ENCODE results near the gene KRTAP5-5. TPM values are rescaled to one million over a fixed set of nuclear protein-coding genes. Genes with fewer than 3 reads are reported as not detected.

The KRTAP5-5 gene
- polyA plus RNA-seq, 1 donor (not counting 4 experiments of a cell fraction or from before 2014, with no cell fraction given), result not detected

DNA sequence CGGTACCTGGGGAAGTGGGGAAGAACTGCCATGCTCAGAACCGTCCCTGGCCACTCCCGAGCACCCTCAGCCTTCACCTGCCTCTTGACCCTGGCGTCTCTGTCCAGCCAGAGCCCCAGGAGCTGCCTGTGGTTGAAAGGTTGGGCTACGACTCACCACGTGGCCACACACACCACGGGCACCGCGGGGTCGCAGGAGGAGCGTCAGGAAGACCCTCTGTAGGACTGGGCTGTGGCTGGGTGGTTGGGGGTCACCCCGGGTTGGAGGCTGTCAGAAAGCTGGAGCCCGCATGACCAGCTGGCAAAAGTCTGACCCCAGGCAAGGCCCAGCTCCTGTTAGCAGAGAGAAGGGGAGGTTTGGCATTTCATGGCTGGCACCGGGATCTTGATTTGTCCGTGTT, 11.5 kb downstream of the KRTAP5-5 start:
- peaks cover 4% of the 10 kb centered on the region for H4K20me1 ChIP-seq (ENCODE audit: control insufficient read depth, extremely low read depth, insufficient read depth, low read length)
- no peak for FAIRE-seq

DNA sequence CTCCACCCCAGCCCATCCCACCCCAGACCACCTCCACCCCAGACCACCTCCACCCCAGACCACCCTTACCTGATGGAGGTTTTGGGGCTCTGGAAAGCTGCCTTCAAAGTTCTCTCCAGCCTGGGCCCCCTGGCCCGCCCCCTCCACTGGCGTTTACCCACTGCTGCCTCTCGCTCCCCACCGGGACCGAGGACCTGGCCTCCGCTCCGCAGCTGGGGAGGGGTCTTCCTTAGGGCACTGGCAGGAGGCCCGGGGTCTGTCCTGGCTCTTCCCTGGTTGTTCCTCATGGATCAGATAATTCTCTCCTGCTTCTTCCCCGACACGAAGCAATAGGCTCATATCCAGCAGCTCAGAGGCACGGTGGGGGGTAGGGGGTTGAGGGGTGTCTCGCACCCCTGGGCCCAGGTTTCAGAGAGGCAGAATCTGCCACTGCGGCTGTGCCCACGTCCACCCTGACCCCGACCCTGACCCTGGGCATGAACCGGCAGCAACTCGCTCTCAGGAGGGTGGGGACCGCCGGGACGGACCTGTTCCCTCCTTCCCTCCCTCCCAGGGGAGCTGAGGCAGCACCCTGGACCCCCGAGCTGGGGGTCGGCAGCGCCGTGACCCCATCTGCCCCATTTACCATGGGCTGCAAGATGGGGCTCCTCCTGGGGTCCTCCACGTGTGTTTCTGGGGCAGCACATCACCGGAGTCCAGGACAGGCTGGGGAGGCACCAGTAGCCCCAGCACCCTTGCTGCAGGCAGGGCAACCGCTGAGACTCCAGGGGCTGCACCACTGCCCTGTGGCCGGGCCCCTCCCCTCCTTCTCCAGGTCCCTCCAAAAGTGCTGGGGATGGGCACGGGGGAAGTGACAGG, 12.9 kb downstream of the KRTAP5-5 start:
- Histone ChIP-seq H3K4me1 (ENCODE audit: control insufficient read depth, extremely low read depth, insufficient read depth, low read length) (no peaks in the 10 kb centered on the region), H4K20me1 (ENCODE audit: control insufficient read depth, extremely low read depth, insufficient read depth, low read length) (peaks cover 4% of the 10 kb centered on the region), H3K27me3 (ENCODE audit: control insufficient read depth, extremely low read depth, insufficient read depth, low read length) (peaks cover 28% of the 10 kb centered on the region), H3K9me1 (ENCODE audit: control insufficient read depth, extremely low read depth, insufficient read depth, low read length) (no peaks in the 10 kb centered on the region), H3K9ac (ENCODE audit: control insufficient read depth, extremely low read depth, insufficient read depth, low read length) (no peak overlapping the region), H3K4me3 (ENCODE audit: control insufficient read depth in 2 of 3, extremely low read depth in 1 of 3, insufficient read depth in 2 of 3, low read depth in 1 of 3, low read length in 3 of 3) (no peak overlapping the region), H3K9me3 (ENCODE audit: control insufficient read depth, low read depth, low read length) (no peaks in the 10 kb centered on the region), H3K36me3 (ENCODE audit: control insufficient read depth in 2 of 2, extremely low read depth in 1 of 2, insufficient read depth in 2 of 2, low read length in 2 of 2) (no peaks in the 10 kb centered on the region), H3K79me2 (ENCODE audit: control insufficient read depth, insufficient read depth, low read length) (no peaks in the 10 kb centered on the region), H3K4me2 (ENCODE audit: control insufficient read depth, extremely low read depth, insufficient read depth, low read depth, low read length) (no peak overlapping the region), H2AFZ (ENCODE audit: control insufficient read depth, low read length) (no peak overlapping the region), H3K27ac (ENCODE audit: control insufficient read depth, insufficient read depth, low read length) (no peak overlapping the region)
- FAIRE-seq (no peak), DNase-seq (ENCODE audit: low read depth, low spot score) (no peak)
- TF ChIP-seq EZH2 (IDR thresholded peaks at IDR 0.05; ENCODE audit: low read length), result no peak
- TF ChIP-seq, protein P1, sequence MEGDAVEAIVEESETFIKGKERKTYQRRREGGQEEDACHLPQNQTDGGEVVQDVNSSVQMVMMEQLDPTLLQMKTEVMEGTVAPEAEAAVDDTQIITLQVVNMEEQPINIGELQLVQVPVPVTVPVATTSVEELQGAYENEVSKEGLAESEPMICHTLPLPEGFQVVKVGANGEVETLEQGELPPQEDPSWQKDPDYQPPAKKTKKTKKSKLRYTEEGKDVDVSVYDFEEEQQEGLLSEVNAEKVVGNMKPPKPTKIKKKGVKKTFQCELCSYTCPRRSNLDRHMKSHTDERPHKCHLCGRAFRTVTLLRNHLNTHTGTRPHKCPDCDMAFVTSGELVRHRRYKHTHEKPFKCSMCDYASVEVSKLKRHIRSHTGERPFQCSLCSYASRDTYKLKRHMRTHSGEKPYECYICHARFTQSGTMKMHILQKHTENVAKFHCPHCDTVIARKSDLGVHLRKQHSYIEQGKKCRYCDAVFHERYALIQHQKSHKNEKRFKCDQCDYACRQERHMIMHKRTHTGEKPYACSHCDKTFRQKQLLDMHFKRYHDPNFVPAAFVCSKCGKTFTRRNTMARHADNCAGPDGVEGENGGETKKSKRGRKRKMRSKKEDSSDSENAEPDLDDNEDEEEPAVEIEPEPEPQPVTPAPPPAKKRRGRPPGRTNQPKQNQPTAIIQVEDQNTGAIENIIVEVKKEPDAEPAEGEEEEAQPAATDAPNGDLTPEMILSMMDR (optimal IDR thresholded peaks at IDR 0.05 in 1 of 3, IDR thresholded peaks at IDR 0.05 in 1 of 3, conservative IDR thresholded peaks at IDR 0.05 in 1 of 3; ENCODE audit: extremely low read depth in 1 of 3, insufficient read depth in 2 of 3, low read length in 3 of 3), result no peak
- dilution Hi-C loops (cut with MboI; ENCODE audit: extremely low pct_ligation_motif_present, low sequenced_read_pairs), result no loop called here

More for the DNA sequence above, 11.5 kb downstream of the KRTAP5-5 start:
- H3K27ac ChIP-seq (ENCODE audit: control insufficient read depth, insufficient read depth, low read length), result no peak overlapping the region
- H3K9me1 ChIP-seq (ENCODE audit: control insufficient read depth, extremely low read depth, insufficient read depth, low read length), result no peaks in the 10 kb centered on the region
- TF ChIP-seq, protein P1 (optimal IDR thresholded peaks at IDR 0.05 in 1 of 3, IDR thresholded peaks at IDR 0.05 in 1 of 3, conservative IDR thresholded peaks at IDR 0.05 in 1 of 3; ENCODE audit: extremely low read depth in 1 of 3, insufficient read depth in 2 of 3, low read length in 3 of 3), result no peak
- TF ChIP-seq EZH2 (IDR thresholded peaks at IDR 0.05; ENCODE audit: low read length), result no peak
- H3K9ac ChIP-seq (ENCODE audit: control insufficient read depth, extremely low read depth, insufficient read depth, low read length), result no peak overlapping the region
- no peaks in the 10 kb centered on the region for H3K79me2 ChIP-seq (ENCODE audit: control insufficient read depth, insufficient read depth, low read length)
- H3K36me3 ChIP-seq (ENCODE audit: control insufficient read depth in 2 of 2, extremely low read depth in 1 of 2, insufficient read depth in 2 of 2, low read length in 2 of 2), result no peaks in the 10 kb centered on the region
- dilution Hi-C loops (cut with MboI; ENCODE audit: extremely low pct_ligation_motif_present, low sequenced_read_pairs), result no loop called here
- no peak overlapping the region for H2AFZ ChIP-seq (ENCODE audit: control insufficient read depth, low read length)
- H3K4me1 ChIP-seq (ENCODE audit: control insufficient read depth, extremely low read depth, insufficient read depth, low read length), result no peaks in the 10 kb centered on the region
- H3K27me3 ChIP-seq (ENCODE audit: control insufficient read depth, extremely low read depth, insufficient read depth, low read length), result peaks cover 28% of the 10 kb centered on the region
- H3K4me3 ChIP-seq (ENCODE audit: control insufficient read depth in 2 of 3, extremely low read depth in 1 of 3, insufficient read depth in 2 of 3, low read depth in 1 of 3, low read length in 3 of 3), result no peak overlapping the region
- H3K4me2 ChIP-seq (ENCODE audit: control insufficient read depth, extremely low read depth, insufficient read depth, low read depth, low read length), result no peak overlapping the region
- no peak for DNase-seq (ENCODE audit: low read depth, low spot score)
- H3K9me3 ChIP-seq (ENCODE audit: control insufficient read depth, low read depth, low read length), result no peaks in the 10 kb centered on the region
